GM18909 (cell line): ENCODE measurements around the gene SEC63.
"Not testable (repeated sequence)": the region's sequence is repeated elsewhere in the genome, so short reads cannot be mapped to it uniquely, and the experiment has no call there.

Experiments
- ATAC-seq: cut with Tn5 transposase; IDR thresholded peaks from one replicate; pipeline ENCODE4 v1.9.1; 2021; ENCODE audit warnings: mild to moderate bottlenecking; ENCODE audit not compliant: unreplicated experiment, poor library complexity

The SEC63 gene

GRCh38 chr6:107934229-107934628, 23.8 kb downstream of the SEC63 start:
- not testable (repeated sequence) for ATAC-seq

- ATAC-seq, result no peak
Observed at GRCh38 chr6:107932580-107932979, 25.4 kb downstream of the SEC63 start.

- no peak for ATAC-seq
Observed at GRCh38 chr6:107931894-107932293, 26.1 kb downstream of the SEC63 start.

GRCh38 chr6:107928984-107929383, 29.0 kb downstream of the SEC63 start:
- no peak for ATAC-seq

GRCh38 chr6:107926697-107927544, 31.1 kb downstream of the SEC63 start:
- not testable (repeated sequence) for ATAC-seq

- no peak for ATAC-seq
Observed at GRCh38 chr6:107917451-107918375, 40.3 kb downstream of the SEC63 start.

- not testable (repeated sequence) for ATAC-seq
Observed at GRCh38 chr6:107916961-107917360, 41.0 kb downstream of the SEC63 start.

- ATAC-seq, result no peak
Observed at GRCh38 chr6:107911692-107912091, 46.3 kb downstream of the SEC63 start.

- ATAC-seq, result no peak
Observed at GRCh38 chr6:107894809-107895396, 63.1 kb downstream of the SEC63 start.

GRCh38 chr6:107890431-107890830, 67.6 kb downstream of the SEC63 start:
- not testable (repeated sequence) for ATAC-seq

GRCh38 chr6:107885950-107886349, 72.1 kb downstream of the SEC63 start:
- not testable (repeated sequence) for ATAC-seq

GRCh38 chr6:107879941-107880340, 78.1 kb downstream of the SEC63 start:
- no peak for ATAC-seq

- ATAC-seq, result no peak
Observed at GRCh38 chr6:107877968-107878367, 80.0 kb downstream of the SEC63 start.

GRCh38 chr6:107871976-107872375, 86.0 kb downstream of the SEC63 start:
- no peak for ATAC-seq

GRCh38 chr6:107871512-107871911, 86.5 kb downstream of the SEC63 start:
- ATAC-seq, result not testable (repeated sequence)

GRCh38 chr6:107871016-107871415, 87.0 kb downstream of the SEC63 start:
- no peak for ATAC-seq

- no peak for ATAC-seq
Observed at GRCh38 chr6:107870381-107870780, 87.6 kb downstream of the SEC63 start.

GRCh38 chr6:107869871-107870270, 88.1 kb downstream of the SEC63 start:
- peak; percentile 39 for ATAC-seq

GRCh38 chr6:107868867-107869611, 89.0 kb downstream of the SEC63 start:
- ATAC-seq, result no peak

GRCh38 chr6:107867302-107867615, 90.7 kb downstream of the SEC63 start:
- ATAC-seq, result no peak
